SJCRH30 (cell line): Measurements from ENCODE around the gene NATD1. TPM values are rescaled to one million over a fixed set of nuclear protein-coding genes. Genes with fewer than 3 reads are reported as not detected.
"Not testable (repeated sequence)": the region's sequence is repeated elsewhere in the genome, so short reads cannot be mapped to it uniquely, and the experiment has no call there.

Source experiments
- DNase-seq, 2 experiments: peaks; one replicate each; pipeline ENCODE4 v3.0.0-alpha.2; 2015 to 2020
- H3K27ac ChIP-seq: fragments of 250-450 bp; sonication (Bioruptor Pico); 2 replicates; pipeline ENCODE4 v1.5.1; 2020; ENCODE audit warnings: mild to moderate bottlenecking, moderate library complexity
- H3K27me3 ChIP-seq: fragments of 250-450 bp; sonication (Bioruptor Pico); 2 replicates; pipeline ENCODE4 v1.5.1; 2020; ENCODE audit warnings: mild to moderate bottlenecking, moderate library complexity
- H3K36me3 ChIP-seq: fragments of 250-450 bp; sonication (Bioruptor Pico); 2 replicates; pipeline ENCODE4 v1.5.1; 2020; ENCODE audit warnings: mild to moderate bottlenecking, moderate library complexity
- H3K4me1 ChIP-seq: fragments of 250-450 bp; sonication (Bioruptor Pico); 2 replicates; pipeline ENCODE4 v1.5.1; 2020; ENCODE audit warnings: mild to moderate bottlenecking, moderate library complexity
- H3K4me3 ChIP-seq: fragments of 250-450 bp; sonication (Bioruptor Pico); 2 replicates; pipeline ENCODE4 v1.5.1; 2020; ENCODE audit warnings: mild to moderate bottlenecking, moderate library complexity
- H3K9me3 ChIP-seq: fragments of 250-450 bp; sonication (Bioruptor Pico); replicated peaks from 2 replicates; pipeline ENCODE4 v1.5.1; 2020; ENCODE audit warnings: mild to moderate bottlenecking, moderate library complexity
- total RNA-seq: library from RNA; depleted of rRNA; stranded (reverse); fragments of >200 nt; shearing (Covaris generic); gene quantifications from 2 replicates; pipeline ENCODE4 v1.2.3, GENCODE V29; 2014; rRNA removed

The NATD1 gene
- total RNA-seq, 1 experiment from 2014 or later = 5.4 TPM

DNA sequence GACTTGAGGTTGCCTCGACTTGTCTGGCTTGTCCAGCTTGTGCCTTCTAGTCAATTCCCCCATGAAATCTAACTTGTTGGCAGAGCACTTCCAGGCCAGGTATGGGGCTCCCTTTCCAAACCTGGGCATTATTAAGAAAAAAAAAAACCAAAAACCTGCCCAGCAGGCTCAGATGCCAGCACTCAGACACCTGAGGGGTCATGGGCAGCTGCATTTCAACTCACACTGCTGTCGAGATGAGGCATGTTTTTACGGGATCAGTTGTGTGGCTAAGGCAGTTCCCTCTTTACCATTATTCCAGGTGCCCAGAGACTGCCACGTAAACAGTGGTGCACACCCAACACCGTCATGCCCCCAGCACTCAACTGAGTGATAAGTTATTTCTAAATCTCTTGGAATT lies 57.1 kb downstream of the NATD1 start:
- H3K9me3 ChIP-seq = no peaks in the 10 kb centered on the region
- no peak for DNase-seq
- H3K27me3 ChIP-seq = no peaks in the 10 kb centered on the region
- no peak overlapping the region for H3K27ac ChIP-seq
- peaks cover 26% of the 10 kb centered on the region for H3K36me3 ChIP-seq
- H3K4me1 ChIP-seq = peaks cover 70% of the 10 kb centered on the region
- no peak overlapping the region for H3K4me3 ChIP-seq

DNA sequence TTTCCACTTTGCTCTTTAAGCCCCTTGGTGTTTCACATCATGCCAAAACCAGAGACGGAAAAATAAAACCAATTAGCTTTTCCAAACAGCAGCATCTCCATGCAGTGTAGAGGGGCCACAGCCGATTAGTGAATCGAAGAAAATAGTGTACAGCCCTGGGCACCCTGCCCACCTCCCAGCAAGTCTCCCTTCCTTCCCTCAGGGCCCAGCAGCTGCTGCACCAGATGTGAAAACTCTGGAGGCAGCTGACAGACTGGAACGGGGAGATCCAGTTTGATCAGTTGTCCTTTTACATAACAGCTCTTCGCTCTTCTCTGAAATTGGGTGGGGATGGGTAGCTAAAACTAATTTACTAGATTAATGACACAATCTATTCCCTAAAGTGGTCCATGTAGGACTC lies 58.5 kb downstream of the NATD1 start:
- DNase-seq = peak; percentile 100
- Histone ChIP-seq H3K4me1 (peaks cover 64% of the 10 kb centered on the region), H3K27ac (peak overlapping the region; percentile 73), H3K9me3 (no peaks in the 10 kb centered on the region), H3K4me3 (peak overlapping the region; percentile 13), H3K27me3 (no peaks in the 10 kb centered on the region), H3K36me3 (peaks cover 26% of the 10 kb centered on the region)

DNA sequence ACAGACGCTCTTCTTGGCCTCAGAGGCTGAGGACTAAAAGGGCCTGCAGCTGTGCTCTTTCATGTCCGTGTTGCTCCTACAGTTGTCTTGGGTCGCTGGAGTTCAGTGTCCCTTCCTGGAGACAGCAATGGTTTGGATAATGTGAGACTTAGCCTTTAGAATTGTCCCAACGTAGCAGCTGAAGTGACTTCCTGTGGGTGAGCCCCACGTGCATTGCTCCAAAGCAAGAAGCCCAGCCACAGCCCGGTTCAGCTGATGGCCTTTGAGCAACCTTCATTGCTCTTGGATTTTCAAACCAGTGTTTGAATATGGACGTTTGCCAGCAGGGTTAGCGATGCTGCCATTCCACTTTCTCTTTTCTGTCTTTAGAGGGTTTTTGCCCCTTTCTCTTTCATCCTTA lies 59.0 kb downstream of the NATD1 start:
- Histone ChIP-seq H3K27ac (peak overlapping the region; percentile 73), H3K4me3 (peak overlapping the region; percentile 13), H3K27me3 (no peaks in the 10 kb centered on the region), H3K9me3 (no peaks in the 10 kb centered on the region), H3K36me3 (peaks cover 26% of the 10 kb centered on the region), H3K4me1 (peaks cover 60% of the 10 kb centered on the region)
- DNase-seq = peak; percentile 90 to 97

DNA sequence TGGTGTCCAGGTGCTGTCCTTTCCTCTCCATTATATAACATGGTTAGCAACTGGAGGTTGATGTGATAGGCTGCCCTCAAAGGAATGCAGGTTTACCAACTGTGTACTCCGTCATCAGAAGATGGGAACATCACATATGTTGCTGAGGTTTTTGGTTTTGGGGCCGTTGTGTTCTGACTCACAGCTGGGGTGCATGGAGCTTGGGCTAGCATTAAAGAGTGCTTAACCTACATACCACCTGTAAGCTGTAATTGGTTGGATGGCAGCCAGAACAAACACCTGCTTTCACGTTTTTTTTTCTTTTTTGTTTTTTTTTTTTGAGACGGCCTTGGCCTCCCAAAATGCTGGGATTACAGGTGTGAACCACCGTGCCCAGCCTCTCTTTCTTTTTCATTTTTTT lies 60.2 kb downstream of the NATD1 start:
- Histone ChIP-seq H3K36me3 (peaks cover 16% of the 10 kb centered on the region), H3K4me1 (peaks cover 56% of the 10 kb centered on the region), H3K27ac (0 out of 2 replicates have a peak overlapping the region, but pooled peaks have one; percentile 1), H3K4me3 (no peak overlapping the region), H3K27me3 (no peaks in the 10 kb centered on the region), H3K9me3 (no peaks in the 10 kb centered on the region)
- DNase-seq = peak; percentile 57 to 69

DNA sequence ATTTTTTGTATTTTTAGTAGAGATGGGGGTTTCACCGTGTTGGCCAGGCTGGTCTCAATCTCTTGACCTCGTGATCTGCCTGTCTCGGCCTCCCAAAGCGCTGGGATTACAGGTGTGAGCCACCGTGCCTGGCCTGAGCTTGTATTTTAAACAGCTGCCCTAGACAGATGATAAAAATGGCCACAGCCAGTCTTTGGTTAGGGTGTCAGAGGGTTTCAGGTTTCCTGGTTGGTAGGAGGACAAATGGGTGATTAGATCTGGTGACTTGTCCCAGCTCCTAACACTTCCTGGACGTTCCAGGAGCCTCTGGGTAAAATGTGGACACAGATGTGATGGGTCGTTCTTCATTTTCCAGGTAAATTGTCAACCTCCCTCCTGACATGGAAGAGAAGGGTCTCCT lies 60.8 kb downstream of the NATD1 start:
- DNase-seq = peak in 1 of 2 experiments; percentile 78

DNA sequence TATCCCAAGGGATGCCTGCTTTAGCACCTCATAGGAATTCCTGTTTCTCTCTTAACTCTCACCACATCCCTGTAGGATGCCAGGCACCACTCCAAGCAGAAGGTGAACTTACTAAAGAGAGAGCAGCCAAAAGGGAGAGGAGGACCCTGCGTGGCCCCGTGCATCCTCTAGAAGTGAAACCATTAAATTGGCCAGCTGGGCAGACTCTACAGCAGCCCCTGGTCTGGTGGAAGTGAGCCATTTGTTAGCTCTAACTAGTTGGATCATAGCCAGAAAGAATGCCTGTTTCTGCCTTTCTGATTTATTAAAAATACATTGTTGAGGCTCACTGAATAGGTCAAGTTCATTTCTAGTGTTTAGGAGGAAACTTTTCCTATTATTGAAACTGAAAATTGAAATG lies 61.5 kb downstream of the NATD1 start:
- H3K4me1 ChIP-seq = peaks cover 54% of the 10 kb centered on the region
- no peak overlapping the region for H3K4me3 ChIP-seq
- H3K36me3 ChIP-seq = peaks cover 3% of the 10 kb centered on the region
- DNase-seq = no peak
- H3K27me3 ChIP-seq = no peaks in the 10 kb centered on the region
- no peaks in the 10 kb centered on the region for H3K9me3 ChIP-seq
- no peak overlapping the region for H3K27ac ChIP-seq

More for the DNA sequence above, 60.8 kb downstream of the NATD1 start:
- Histone ChIP-seq H3K4me1 (peaks cover 54% of the 10 kb centered on the region), H3K27ac (0 out of 2 replicates have a peak overlapping the region, but pooled peaks have one; percentile 1)
- not testable (repeated sequence) for H3K36me3 ChIP-seq, H3K27me3 ChIP-seq, H3K4me3 ChIP-seq, H3K9me3 ChIP-seq

DNA sequence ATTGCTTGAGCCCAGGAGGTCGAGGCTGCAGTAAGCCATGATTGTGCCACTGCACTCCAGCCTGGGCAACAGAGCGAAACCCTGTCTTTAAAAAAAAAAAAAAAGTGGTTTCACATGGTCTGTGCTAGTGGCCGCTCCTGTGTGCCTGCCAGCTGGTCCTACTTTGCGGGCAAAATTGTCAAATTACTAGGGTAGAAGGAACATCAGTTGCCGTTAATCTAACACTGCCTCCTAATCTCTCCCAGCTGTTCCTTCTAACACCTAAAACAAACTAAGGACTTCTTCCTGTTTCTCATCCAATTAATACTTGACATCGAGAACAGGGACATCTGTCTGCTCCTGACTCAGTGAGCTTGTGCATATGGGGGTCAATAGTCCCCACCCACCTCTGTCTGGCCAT lies 63.1 kb downstream of the NATD1 start:
- Histone ChIP-seq H3K27me3 (no peaks in the 10 kb centered on the region), H3K36me3 (peaks cover 3% of the 10 kb centered on the region; the same call in 1 of the 2 replicates), H3K27ac (no peak overlapping the region), H3K4me1 (peaks cover 45% of the 10 kb centered on the region), H3K4me3 (no peak overlapping the region), H3K9me3 (no peaks in the 10 kb centered on the region)
- DNase-seq = peak; percentile 58 to 79

DNA sequence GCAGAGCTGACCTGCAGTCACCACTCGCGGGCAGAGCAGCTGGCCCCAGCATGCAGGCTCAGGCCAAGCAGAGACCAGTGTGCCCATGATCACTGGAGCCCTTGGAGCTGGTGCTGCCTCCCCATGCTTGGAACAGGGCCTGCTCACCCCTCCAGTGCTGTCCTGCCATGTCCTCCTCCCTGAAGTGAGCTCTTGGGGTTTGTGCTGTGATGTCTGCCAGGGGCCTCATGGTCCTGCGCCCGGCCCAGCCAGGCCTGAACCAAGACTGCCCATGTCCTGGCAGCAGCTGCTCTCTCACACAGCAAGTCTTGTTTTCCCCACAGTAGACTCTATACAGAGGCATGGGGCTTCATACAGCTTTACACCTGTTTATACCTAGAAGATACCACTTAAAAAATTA lies 63.8 kb downstream of the NATD1 start:
- Histone ChIP-seq H3K27me3 (no peaks in the 10 kb centered on the region), H3K27ac (no peak overlapping the region), H3K36me3 (peaks cover 3% of the 10 kb centered on the region; the same call in 1 of the 2 replicates), H3K9me3 (no peaks in the 10 kb centered on the region), H3K4me1 (peaks cover 40% of the 10 kb centered on the region), H3K4me3 (no peak overlapping the region)
- DNase-seq = no peak

Other genes with a start within 250 kb of the NATD1 start
- gene USP22, start 210.4 kb downstream of the NATD1 start, total RNA-seq = 621 and 662 TPM in 2 replicates
- gene DHRS7B, start 126.4 kb downstream of the NATD1 start, total RNA-seq = 16.7 and 20.8 TPM in 2 replicates
- 86.1 and 88.9 TPM in 2 replicates for gene TMEM11, start 39.2 kb downstream of the NATD1 start, total RNA-seq
- 19.4 and 20.4 TPM in 2 replicates for gene MAP2K3, start 31.3 kb upstream of the NATD1 start, total RNA-seq
- gene KCNJ12, start 122.9 kb upstream of the NATD1 start, total RNA-seq = 0.20 and 0.40 TPM in 2 replicates